NCI-H1436 (cell line): ENCODE results near the gene FH.

ENCODE experiments used
- DNase-seq: peaks from one replicate; lab custom pipeline; 2025; lab: John Stamatoyannopoulos, UW

The FH gene

DNA sequence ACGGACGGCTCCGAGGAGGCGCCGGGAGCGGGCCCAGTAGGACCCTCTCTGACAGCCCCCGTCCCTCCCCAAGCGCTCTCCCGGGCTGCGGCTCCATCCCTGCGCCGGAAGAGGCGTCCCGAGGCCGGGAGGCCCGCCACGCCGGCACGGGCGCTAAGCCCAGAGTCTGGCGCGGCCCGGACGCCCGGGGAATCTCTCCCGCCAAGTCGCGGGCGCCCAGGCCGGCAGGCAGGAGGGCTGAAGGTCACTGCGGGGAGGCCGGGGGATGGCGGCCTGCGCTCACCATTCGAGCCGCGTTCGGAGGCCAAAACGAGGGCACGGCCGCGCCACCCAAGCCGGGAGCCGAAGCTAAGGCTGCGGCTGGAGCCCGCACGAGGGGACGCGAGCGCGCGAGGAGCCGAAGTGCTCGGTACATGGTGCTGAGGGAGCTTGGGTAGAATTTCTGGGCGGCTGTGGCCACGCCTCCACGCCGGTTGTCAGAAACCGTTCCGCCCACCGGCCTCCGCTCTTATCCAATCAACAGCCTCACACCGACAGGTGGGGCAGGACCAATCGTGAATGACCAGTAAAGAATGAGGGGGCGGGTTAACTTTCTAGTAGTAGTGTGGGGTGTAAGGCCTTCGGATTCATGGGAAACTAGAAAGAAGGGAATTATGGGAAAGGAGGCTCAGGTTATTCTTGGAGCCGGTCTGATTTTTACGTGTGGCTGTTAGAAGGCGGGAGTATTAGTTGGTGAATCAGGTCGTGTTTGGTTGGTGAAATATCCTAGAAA is at the start of gene FH:
FH (minus strand) TSS at position 448 of the 772 bp plus-strand sequence; CDS start at position 415, 33 bp downstream.
- DNase-seq = peak; percentile 100

DNA sequence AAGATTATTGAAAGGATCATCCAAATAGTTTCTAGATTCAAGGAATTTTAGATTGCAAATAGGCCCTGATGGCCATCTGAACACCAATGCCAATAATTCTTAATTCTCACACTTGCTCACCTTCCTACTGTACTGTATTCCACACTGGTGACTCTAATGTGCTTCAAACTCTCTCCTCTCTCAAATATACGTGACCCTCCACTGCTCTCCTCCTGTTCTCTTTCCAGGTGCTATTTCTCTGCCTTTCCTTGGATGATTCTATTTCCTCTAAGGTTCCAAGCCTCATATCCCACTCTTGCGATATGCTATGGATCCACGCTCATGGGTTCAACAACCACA is 41.3 kb upstream of the FH start:
- no peak for DNase-seq

DNA sequence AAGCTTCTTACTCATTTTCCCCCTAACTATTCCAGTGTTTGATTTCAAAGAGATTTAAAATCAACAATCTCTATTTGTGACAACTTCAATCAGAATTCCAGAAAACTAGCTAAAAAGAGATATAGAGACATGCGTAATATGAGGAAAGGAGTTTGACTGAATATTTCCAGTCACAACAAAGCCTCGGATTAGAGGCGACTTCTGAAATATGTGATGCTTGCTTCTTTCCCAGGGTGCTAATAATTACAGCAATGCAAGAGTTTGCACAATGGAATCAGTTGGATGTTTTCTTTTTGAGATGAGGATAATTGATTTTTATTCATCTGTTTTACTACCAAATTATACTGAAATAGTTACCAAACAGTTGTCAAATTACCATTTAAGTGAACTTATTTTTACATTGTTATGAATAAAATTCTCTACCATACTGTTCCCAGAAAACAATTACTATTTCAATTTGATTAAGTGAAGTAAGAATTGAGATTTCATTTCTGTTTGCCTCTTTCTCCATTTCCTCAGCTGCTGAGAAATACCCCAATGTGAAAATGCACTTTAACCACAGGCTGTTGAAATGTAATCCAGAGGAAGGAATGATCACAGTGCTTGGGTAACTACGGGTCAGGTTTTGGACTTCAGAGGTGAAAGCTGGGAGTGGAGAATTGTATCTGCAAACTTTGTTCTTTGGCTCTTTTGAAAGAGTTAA is 40.7 kb upstream of the FH start:
- no peak for DNase-seq

DNA sequence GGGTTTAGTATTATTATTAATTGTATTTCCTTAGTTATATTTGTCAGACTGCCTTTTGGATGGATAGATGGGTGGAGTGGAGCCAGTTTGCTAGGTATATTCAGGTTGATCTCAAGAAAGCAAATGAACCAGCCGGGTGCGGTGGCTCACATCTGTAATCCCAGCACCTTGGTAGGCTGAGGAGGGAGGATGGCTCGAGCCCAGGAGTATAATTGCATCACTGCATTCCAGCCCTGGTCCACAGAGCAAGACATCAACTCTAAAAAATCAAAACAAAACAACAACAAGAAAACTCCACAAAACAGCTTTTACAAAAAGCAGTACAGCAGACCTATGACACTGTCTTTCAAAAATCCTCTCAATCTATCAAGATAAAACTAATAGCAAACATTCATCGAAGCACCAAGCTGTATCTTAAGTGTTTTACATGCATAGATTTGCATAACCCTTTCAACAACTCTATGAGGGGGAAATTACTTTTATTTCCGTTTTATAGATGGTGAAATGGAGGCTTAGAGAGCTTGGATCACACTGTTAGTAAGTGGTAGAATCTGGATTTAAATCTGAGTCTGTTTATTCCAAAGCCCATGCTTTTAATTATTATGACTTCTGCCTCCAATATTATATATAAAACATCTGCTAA is 38.1 kb upstream of the FH start:
- DNase-seq = no peak

DNA sequence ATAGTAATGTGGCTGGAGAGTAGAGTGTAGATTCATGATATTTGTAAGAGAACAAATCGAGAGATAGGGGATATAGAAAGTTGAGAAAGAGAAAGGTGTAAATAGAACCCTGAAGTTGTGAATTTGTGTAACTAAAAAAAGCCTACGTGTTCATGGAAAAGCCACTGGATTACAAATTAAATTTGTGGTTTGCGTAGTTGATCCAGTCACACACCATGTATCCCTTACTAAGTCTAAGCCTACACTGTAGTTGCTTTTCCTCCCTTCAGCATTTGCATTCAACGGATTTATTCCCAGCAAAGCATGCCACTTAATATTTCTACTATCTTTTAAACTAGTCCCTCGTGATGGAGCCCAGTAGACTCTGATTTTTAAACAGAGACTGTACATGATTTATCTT is 37.5 kb upstream of the FH start:
- no peak for DNase-seq

DNA sequence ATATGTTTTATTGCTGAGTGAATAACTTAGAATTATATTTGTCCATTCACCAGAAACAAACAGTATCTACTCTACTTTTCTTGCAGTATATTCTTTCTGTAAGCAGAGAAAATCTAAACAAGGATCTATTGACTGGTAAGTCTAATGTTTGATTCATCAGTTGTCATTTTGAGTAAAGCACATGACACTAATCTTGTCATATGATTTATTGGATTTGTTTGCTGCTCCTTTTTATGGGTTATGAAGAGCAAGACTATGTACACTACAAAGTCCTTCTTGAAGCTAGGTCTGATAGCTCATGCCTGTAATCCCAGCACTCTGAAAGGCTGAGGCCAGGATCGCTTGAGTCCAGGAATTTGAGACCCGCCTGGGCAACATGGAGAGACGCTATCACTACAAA is 36.0 kb upstream of the FH start:
- DNase-seq = no peak

DNA sequence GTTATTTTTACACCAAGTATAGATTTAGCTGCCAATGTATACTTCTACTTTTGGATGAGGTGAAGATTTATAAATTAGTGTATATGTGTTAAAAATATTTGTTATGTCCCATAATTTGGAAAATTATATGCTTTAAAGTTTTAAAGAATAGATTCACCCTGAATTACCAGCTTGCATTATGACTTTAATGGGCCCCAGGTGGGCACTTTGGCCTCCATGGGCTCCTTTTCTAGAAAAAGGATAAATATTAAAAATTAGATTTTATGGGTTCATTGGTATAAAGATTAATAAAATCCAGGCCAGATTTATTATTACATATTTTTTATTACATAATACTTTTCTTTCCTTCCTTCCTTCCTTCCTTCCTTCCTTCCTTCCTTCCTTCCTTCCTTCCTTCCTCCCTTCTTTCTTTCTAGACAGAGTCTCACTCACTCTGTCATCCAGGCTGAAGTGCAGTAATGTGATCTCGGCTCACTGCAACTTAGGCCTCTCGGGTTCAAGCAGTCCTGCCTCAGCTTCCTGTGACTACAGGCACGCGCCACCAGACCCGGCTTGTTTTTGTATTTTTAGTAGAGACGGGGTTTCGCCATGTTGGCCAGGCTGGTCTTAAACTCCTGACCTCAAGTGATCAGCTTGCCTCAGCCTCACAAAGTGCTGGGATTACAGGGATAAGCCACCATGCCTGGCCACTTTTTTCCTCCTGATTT is 34.5 kb upstream of the FH start:
- no peak for DNase-seq

DNA sequence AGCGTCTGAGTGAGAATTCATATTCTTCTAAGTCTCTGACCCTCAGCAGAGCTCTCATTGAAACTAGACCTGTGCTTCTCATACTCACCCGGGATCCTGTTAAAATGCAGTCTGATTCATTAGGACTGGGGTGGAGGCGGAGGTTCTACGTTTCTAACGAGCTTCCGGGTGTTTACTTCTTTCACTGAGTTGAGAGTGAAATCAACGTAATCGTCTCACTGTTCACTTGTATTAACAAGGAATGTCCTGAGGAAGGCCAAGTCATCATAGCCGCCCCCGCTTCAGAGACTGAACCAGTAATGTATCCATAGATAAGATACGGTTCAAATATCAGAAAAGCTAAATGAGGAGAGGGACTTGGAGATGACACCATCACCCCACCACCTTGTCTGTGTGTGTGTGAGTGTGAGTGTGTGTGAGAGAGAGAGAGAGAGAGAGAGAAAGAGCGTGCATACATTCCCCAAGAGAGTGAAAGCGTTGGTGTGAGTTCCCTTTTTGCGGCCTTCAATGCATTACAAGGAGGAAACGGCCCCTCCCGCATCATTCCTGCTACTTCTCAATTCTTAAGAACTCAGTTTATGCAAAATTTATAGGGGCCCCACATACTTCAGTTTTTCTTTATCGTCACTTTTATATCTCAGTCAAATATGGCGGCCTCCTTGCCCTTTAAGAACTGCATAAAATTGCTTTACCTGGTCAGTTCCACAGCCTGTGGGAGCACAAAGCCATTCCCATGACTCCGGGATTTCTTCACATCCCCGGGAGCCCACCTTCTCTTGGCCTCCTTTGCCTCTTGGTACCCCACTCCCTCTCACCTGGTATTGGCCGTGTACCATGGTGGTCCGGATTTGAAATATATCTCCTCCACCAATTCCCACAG is 32.4 kb upstream of the FH start:
- no peak for DNase-seq

DNA sequence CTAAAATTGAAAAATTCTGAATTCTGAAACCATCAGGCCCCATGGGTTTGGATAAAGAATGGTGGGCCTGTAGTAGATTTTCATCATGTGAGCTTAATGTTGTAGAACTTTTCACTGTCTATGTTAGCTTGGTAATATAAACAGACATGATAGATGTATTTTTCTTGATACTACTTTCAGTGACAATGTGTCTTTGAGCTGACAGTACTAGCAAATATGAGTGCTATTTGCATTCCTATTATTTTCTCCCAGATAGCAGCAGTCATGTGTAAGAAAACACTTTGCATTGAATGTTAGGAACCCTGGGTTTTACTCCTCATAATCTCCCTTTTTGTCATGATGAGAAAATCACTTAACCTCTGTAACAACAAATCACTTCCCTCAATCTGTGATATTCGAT is 30.8 kb upstream of the FH start:
- no peak for DNase-seq

DNA sequence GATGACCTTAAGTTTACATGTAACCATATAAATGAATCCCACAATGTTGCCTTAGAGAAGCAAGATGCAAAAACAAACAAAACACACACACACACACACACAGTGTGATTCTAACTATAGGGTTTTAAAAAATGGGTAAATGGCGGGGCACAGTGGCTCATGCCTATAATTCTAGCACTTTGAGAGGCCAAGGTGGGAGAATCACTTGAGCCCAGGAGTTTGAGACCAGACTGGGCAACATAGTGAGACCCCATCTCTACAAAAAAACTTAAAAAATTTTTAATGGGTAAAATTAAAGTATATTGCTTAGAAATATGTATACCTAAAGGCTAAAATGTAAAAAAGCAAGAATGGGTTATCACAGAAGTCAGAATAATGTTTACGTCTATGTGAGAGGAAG is 28.5 kb upstream of the FH start:
- no peak for DNase-seq

DNA sequence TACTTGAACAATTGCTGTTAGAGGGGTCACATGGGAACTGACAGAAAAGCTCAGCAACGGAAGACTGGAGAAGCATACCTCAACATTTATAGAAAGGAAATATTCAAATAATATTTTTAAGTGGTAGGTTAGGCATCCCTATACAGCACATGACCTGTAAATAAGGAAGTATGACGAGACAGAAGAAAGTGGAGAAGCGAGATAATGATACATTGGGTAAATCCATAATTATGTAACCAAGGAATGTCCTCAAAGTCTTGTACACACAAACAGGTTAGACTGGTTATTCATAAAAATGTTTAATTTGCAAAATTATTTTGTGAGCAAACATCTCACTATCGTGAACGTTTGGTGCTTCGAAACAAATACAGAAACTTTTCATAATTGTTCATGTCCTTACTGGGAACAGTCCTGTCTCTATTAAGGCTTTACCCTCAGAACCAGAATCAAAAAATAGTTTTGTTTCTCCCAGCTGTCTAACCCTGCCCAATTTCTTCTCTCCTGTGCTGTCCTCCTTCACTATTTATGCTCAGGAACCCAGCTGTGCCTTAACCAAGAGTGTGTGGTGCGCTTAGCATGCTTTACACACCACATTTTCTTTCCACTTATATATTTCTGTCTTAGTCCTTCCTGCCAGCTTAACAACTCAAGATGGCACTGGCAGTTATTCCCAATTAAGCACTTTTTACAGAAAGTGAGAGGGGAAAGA is 22.8 kb upstream of the FH start:
- no peak for DNase-seq

DNA sequence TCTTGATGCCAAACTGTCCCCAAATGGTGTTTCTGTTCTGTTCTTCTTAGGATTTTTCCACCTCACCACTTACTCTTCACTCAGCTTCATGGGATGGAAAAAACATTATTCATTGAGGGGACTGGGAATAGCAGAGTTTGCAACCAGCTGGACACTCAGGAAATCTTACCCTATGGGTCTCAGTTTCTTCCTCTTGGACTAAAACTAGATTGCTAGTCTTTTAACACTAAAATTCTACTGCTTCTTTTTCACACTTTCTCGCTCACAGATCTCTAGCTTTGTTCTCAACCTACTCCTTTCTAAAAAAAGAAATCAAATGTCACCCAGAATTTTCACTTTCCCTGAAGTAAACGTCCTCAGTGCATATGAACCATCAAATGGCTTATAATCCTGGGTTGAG is 17.4 kb upstream of the FH start:
- no peak for DNase-seq

DNA sequence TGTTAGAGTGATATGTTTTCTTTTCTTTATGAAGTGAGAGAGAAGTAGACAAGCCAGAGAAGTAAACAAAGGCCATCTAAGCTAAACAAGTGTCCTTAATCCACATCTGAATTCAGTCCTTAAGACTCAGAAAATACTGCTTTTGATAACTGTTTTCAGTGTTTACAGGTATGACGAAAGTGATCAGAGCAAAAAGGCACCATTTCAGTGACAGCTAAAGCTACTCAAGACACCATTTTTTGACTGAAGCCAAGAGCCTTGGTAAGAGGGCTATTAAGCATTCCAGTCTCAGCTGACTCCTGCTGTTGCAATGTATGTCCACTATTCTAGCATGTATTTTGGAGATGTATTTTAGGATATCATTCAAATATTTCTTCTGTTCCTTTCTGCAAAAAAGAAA is 16.7 kb upstream of the FH start:
- DNase-seq = no peak

DNA sequence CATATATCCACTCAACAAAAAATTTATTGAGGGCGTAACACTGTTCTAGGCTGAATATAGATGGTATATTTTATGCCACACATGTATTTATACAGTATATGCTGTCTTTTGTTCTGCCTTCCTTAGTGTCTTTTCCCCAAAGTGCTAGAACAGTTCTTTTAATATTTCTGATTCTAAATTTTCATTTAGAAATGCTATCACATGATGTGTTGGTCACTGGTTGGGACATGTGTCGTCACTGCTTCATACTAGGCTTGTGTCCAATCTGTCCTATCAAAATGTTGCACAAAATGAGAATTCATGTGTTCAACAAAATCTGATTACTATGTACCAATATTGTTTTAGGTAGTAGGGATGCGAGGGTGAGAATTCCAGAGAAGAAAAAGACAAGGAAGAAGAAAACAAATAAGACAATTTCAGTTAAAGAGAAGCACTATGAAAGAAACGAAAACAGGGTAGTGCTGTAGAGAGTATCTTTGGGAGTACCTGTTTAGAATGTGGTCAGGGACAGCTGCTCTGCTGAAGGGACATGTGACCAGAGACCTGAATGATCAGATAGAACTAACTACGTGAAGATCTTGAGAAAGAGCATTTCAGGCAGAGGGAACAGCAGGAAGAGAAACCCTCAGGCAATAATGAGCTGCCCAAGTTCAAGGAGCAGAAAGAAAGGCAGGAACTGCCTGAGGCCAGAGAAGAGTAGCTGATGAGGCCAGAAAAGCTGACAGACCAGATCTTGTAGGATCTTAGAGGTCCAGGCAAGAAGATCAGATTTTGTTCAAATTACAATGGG is 14.0 kb upstream of the FH start:
- no peak for DNase-seq

DNA sequence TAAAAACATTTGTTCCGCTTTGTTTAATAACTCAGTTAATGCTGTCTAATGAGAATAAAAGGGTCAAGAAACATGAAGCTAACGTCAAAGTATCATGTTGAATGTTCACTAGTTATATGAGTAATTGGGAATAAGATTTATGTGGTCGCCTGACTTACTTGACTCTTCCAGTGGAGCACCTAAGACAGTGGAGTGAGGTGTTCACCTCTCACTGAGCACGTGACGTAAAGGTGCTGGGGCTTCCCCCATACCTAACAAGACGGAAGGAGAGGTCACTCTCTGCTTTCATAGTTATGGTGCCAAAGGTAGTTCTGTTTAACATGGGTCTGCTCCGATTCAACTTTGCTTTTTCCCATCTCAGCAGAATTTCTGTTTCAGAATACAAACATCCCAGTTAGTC is 13.3 kb upstream of the FH start:
- no peak for DNase-seq

DNA sequence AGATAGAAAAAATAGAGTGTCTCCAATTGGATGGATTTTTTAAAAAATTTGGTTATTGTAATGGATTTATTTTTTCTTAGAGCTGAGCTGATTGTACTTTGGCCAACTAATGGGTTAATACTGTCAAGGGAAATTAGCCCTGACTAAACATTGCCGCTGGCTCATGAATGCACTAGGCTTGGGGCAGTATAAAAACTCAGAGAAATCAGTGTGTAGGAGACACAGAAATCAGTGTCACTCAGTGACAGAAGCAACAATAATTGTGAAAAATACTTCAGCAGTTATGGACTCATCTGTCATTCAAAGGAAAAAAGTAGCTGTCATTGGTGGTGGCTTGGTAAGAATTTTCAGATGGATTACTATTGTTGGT is 12.6 kb upstream of the FH start, which contains the start of gene KMO:
KMO (plus strand) TSS at position 217 of the 370 bp plus-strand sequence; CDS start at position 284, 67 bp downstream.
- no peak for DNase-seq

DNA sequence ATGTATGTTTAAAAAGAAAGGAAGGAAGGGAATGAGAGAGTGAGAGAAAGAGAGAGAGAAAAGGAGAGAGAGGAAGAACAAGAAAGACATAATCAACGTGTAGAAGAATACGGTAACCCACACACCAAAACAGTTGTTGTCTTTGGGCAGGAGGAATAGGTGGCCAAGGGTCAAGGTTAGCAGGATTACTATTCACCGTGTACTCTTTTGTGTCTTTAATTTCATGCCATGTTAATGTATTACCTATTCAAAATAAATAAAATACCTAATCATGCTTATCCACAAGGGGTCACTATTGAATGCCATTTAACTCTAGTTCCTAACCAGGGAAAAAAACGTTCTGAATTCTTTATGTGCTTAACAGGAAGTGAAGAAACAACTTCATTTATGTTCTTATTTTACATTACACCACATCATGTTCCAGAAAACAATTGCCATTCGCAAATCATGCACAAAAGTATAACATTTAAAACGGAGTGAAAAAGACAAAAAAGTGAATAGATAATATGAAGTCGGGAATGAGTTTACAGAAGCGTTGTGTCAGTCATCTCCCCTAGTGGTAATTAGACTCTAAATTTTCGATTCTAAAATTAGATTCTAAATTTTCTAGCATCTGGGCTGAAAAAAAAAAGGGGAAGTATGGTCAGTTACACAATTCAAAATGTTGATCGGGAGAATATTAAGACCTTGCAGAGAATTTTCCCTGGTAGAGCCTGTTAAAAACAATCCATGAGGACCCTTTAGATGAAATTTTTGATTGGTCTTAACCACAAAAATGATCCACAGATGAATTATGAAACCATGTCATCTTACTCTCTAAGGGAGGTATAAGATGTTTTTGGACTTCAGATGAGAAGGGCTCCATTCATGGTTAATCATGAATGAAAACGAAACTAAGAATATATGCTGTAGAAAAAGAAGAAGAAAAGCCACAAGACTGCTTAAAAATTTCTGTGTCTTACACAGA is 11.9 kb upstream of the FH start:
- peak; percentile 69 for DNase-seq

DNA sequence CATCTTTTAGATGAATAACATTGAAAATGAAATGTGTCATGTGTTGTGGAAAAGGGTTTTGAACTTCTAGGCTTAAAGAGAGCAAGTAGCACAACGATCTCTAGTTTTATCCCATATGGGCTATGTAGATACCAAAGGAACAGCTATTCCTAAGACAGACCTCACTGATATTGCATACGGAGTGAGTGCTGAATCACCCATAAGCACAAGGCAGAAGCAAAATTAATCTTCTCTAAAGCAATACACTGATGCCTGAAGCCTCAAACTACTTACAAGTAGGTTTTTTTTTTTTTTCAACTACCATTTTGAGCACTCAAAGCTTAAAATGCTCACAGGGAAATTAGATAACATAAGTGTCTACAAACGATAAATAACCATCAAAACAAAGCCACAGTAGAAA is 7.6 kb upstream of the FH start:
- DNase-seq = no peak

DNA sequence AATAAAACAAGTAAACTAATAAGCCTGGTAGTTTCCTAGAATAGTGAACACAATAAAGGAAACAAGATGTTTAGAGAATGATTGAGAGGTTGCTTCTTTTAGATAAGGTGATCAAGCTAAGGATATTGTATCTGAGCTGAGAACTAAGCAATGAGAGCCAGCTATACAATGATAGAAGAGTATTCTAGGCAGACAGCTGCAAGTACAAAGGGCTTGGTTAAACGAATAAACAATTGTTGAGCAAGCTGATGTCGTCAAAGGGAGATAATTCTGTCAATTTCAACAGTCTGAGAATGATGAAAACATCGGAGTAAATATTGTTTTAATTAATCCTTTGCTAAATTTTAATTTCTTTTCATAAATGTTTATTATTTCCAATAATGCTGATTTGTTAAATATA is 5.5 kb upstream of the FH start:
- no peak for DNase-seq
